Measurements from ENCODE around the gene BAX.

- TF ChIP-seq BHLHE40 (IDR thresholded peaks at IDR 0.05; ENCODE audit: low read length) (no peak), ZNF317 (CRISPR knock-in tag; IDR thresholded peaks at IDR 0.05) (no peak), NFE2L2 (IDR thresholded peaks at IDR 0.05; ENCODE audit: low read length) (no peak), SKIL (CRISPR knock-in tag; IDR thresholded peaks at IDR 0.05; ENCODE audit: borderline replicate concordance) (no peak), NFIC (IDR thresholded peaks at IDR 0.05; ENCODE audit: low read length) (no peak), IKZF1 (IDR thresholded peaks at IDR 0.05) (no peak)
Measured at GRCh38 chr19:48947258-48947542, 7.5 kb upstream of the BAX start.
